ENCODE data around the gene LRRC74B. TPM values are rescaled to one million over a fixed set of nuclear protein-coding genes. Genes with fewer than 3 reads are reported as not detected.
"Not testable (repeated sequence)": the region's sequence is repeated elsewhere in the genome, so short reads cannot be mapped to it uniquely, and the experiment has no call there.

Gene LRRC74B
- total and polyA plus RNA-seq, 2 donors (not counting 1 experiment from before 2014, with no cell fraction given), result not detected

DNA sequence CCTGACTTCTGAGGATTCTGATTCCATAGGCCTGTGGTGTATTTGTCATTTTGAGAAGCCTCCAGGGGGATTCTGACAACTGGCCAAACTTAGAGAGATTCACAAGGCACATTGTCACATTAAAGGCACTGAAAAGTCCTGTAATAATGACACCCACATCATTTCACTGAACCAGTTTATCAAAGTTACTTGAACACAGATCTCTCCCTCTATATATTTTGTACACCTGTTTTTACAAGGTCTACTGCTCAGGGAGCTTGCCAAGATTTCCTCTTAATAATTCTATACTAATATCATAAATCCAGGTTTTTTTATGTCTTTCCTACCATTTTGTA, 50.0 kb downstream of the LRRC74B start:
- Histone ChIP-seq H3K4me3 (replicated peaks in 1 of 4; ENCODE audit: control extremely low read depth in 1 of 4, insufficient read depth in 1 of 4, low read depth in 3 of 4, low read length in 4 of 4) (no peak overlapping the region), H3K36me3 (ENCODE audit: control insufficient read depth, insufficient read depth, low read length) (no peaks in the 10 kb centered on the region), H3K27me3 (ENCODE audit: control insufficient read depth, insufficient read depth, low read length) (peaks cover 6% of the 10 kb centered on the region), H3K4me2 (ENCODE audit: extremely low read depth, insufficient read depth, low read length) (no peak overlapping the region), H3K27ac (ENCODE audit: insufficient read depth, low read length) (no peak overlapping the region), H3K4me1 (ENCODE audit: control insufficient read depth, extremely low read depth, insufficient read depth, low read length) (peaks cover 4% of the 10 kb centered on the region), H4K20me1 (ENCODE audit: control insufficient read depth, extremely low read depth, insufficient read depth, low read length) (no peaks in the 10 kb centered on the region), H3K9ac (ENCODE audit: insufficient read depth, low read length) (no peak overlapping the region), H3K79me2 (ENCODE audit: control insufficient read depth, insufficient read depth, low read length) (no peaks in the 10 kb centered on the region), H3K9me3 (ENCODE audit: control insufficient read depth, insufficient read depth, low read depth, low read length) (no peaks in the 10 kb centered on the region), H2AFZ (ENCODE audit: low read length) (no peak overlapping the region)
- no peak for TF ChIP-seq CTCF (conservative IDR thresholded peaks at IDR 0.05 in 1 of 2, IDR thresholded peaks at IDR 0.05 in 1 of 2; ENCODE audit: low read depth in 1 of 2, low read length in 2 of 2)
- TF ChIP-seq EZH2 (IDR thresholded peaks at IDR 0.05; ENCODE audit: low read length, missing control alignments), result no peak
- DNase-seq (ENCODE audit: low read depth in 2 of 2), result no peak

DNA sequence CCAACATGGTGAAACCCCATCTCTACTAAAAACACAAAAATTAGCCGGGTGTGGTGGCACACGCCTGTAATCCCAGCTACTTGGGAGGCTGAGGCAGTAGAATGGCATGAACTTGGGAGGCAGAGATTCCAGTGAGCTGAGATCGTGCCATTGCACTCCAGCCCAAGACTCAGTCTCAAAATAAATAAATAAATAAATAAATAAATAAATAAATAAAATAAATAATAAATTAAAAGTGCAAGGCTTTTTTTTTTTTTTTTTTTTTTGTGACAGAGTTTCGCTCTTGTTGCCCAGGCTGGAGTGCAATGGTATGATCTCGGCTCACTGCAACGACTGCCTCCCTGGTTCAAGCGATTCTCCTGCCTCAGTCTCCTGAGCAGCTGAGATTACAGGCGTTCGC, 51.1 kb downstream of the LRRC74B start:
- not testable (repeated sequence) for H3K4me3 ChIP-seq (replicated peaks in 1 of 4; ENCODE audit: control extremely low read depth in 1 of 4, insufficient read depth in 1 of 4, low read depth in 3 of 4, low read length in 4 of 4); H3K27ac ChIP-seq (ENCODE audit: insufficient read depth, low read length); H3K79me2 ChIP-seq (ENCODE audit: control insufficient read depth, insufficient read depth, low read length); DNase-seq (ENCODE audit: low read depth in 2 of 2); H3K4me1 ChIP-seq (ENCODE audit: control insufficient read depth, extremely low read depth, insufficient read depth, low read length); H3K36me3 ChIP-seq (ENCODE audit: control insufficient read depth, insufficient read depth, low read length); H3K4me2 ChIP-seq (ENCODE audit: extremely low read depth, insufficient read depth, low read length); H3K9me3 ChIP-seq (ENCODE audit: control insufficient read depth, insufficient read depth, low read depth, low read length); H4K20me1 ChIP-seq (ENCODE audit: control insufficient read depth, extremely low read depth, insufficient read depth, low read length); H2AFZ ChIP-seq (ENCODE audit: low read length); H3K9ac ChIP-seq (ENCODE audit: insufficient read depth, low read length); H3K27me3 ChIP-seq (ENCODE audit: control insufficient read depth, insufficient read depth, low read length)

GRCh38 chr22:21098099-21098671, 52.4 kb downstream of the LRRC74B start:
- Histone ChIP-seq H3K79me2 (ENCODE audit: control insufficient read depth, insufficient read depth, low read length) (no peaks in the 10 kb centered on the region), H3K9ac (ENCODE audit: insufficient read depth, low read length) (no peak overlapping the region), H2AFZ (ENCODE audit: low read length) (no peak overlapping the region), H3K36me3 (ENCODE audit: control insufficient read depth, insufficient read depth, low read length) (no peaks in the 10 kb centered on the region), H3K4me3 (replicated peaks in 1 of 4; ENCODE audit: control extremely low read depth in 1 of 4, insufficient read depth in 1 of 4, low read depth in 3 of 4, low read length in 4 of 4) (no peak overlapping the region), H4K20me1 (ENCODE audit: control insufficient read depth, extremely low read depth, insufficient read depth, low read length) (no peaks in the 10 kb centered on the region), H3K9me3 (ENCODE audit: control insufficient read depth, insufficient read depth, low read depth, low read length) (no peaks in the 10 kb centered on the region), H3K4me1 (ENCODE audit: control insufficient read depth, extremely low read depth, insufficient read depth, low read length) (peaks cover 12% of the 10 kb centered on the region), H3K4me2 (ENCODE audit: extremely low read depth, insufficient read depth, low read length) (no peak overlapping the region), H3K27ac (ENCODE audit: insufficient read depth, low read length) (no peak overlapping the region), H3K27me3 (ENCODE audit: control insufficient read depth, insufficient read depth, low read length) (peaks cover 6% of the 10 kb centered on the region)
- DNase-seq (ENCODE audit: low read depth in 2 of 2), result no peak
- no peak for TF ChIP-seq EZH2 (IDR thresholded peaks at IDR 0.05; ENCODE audit: low read length, missing control alignments)

- no peak overlapping the region for H2AFZ ChIP-seq (ENCODE audit: low read length)
- peaks cover 6% of the 10 kb centered on the region for H3K27me3 ChIP-seq (ENCODE audit: control insufficient read depth, insufficient read depth, low read length)
- no peak for DNase-seq (ENCODE audit: low read depth in 2 of 2)
- no peaks in the 10 kb centered on the region for H3K79me2 ChIP-seq (ENCODE audit: control insufficient read depth, insufficient read depth, low read length)
- TF ChIP-seq CTCF (conservative IDR thresholded peaks at IDR 0.05 in 1 of 2, IDR thresholded peaks at IDR 0.05 in 1 of 2; ENCODE audit: low read depth in 1 of 2, low read length in 2 of 2) (no peak), EZH2 (IDR thresholded peaks at IDR 0.05; ENCODE audit: low read length, missing control alignments) (no peak)
- H3K9me3 ChIP-seq (ENCODE audit: control insufficient read depth, insufficient read depth, low read depth, low read length), result no peaks in the 10 kb centered on the region
- no peaks in the 10 kb centered on the region for H3K36me3 ChIP-seq (ENCODE audit: control insufficient read depth, insufficient read depth, low read length)
- no peak overlapping the region for H3K9ac ChIP-seq (ENCODE audit: insufficient read depth, low read length)
- peaks cover 12% of the 10 kb centered on the region for H3K4me1 ChIP-seq (ENCODE audit: control insufficient read depth, extremely low read depth, insufficient read depth, low read length)
- H3K4me3 ChIP-seq (replicated peaks in 1 of 4; ENCODE audit: control extremely low read depth in 1 of 4, insufficient read depth in 1 of 4, low read depth in 3 of 4, low read length in 4 of 4), result no peak overlapping the region
- no peak overlapping the region for H3K4me2 ChIP-seq (ENCODE audit: extremely low read depth, insufficient read depth, low read length)
- H3K27ac ChIP-seq (ENCODE audit: insufficient read depth, low read length), result no peak overlapping the region
- no peaks in the 10 kb centered on the region for H4K20me1 ChIP-seq (ENCODE audit: control insufficient read depth, extremely low read depth, insufficient read depth, low read length)
Observed at GRCh38 chr22:21099578-21099977, 53.8 kb downstream of the LRRC74B start.

All from fibroblast of lung (primary cell).